Amygdala (tissue), 56 donors: ENCODE results near the gene MPO.

Source experiments
- DNase-seq, 56 donors: peaks; one replicate each; lab custom pipeline; 2025; lab: John Stamatoyannopoulos, UW

The MPO gene

DNA sequence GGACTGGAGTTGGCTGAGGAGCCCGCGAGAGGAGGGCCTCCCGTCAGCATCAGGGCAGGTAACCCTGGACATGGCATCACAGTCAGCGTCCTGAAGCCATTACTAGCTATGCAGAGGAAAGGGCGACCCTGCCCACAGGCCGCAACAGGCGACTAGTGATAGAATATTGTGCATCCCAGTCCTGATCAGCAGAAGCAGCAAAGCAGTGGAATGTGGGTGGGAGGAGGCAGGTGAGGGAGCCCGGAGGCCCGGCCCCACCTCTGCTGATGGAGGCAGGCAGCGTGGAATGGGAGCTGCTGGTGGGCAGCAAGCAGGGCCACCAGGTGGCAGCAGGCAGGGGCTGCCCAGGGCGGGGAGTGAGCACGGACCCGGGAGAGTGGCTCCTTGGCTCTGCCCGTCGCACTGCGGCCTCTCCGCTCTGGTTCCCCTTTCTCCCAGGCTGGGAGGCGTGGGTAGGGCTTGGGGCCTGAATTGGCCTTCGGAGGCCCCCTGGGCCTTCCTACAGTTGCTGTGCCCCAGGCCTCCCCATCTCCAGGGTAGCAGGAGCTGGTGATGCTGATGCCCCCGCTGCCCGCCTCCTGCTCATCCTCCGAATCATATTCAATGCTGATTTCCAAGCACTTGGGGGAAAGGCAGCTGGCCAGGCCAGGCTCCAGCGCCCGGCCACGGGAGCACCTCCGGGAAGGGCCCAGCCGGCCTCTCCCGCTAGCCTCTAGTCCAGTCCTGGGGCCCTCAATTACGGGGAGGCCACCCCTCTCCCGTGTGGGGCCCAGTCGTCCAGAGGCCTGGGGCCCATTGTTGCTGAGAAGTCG, 27.6 kb upstream of the MPO start:
- DNase-seq: no peak

DNA sequence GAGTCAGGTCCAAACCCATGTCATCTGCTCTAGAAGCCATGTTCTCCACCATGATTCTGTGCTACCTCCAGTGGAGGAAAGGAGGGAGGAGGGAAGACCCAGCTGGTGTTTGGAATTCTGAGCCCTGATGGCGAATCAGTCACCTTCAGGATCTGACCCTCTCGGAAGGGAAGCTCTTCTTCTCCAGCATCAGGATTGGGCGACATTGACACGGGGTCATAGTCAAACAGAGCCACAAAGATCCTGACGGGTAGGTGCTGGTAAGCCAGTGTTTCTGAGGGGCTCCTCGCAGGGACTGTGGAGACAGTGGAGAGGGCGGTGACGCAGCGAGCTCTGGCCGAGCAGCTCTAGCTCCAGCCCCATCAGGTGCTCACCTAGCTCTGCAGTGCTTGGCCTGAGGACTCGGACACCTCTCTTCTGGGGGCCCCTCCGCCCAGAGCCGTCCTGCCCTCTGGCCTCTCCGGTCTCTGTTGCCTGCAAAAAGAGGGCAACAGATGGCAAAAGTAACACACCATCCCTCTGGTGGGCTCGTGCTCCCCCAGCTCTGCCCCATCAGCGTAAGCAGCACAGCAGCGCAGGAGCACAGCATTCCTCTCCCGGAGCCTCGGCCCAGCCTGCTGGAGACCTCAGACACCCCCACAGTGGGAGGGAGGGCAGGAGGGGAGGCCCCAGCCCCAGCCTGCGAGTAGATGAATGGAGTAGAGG, 26.9 kb upstream of the MPO start:
- DNase-seq: no peak

DNA sequence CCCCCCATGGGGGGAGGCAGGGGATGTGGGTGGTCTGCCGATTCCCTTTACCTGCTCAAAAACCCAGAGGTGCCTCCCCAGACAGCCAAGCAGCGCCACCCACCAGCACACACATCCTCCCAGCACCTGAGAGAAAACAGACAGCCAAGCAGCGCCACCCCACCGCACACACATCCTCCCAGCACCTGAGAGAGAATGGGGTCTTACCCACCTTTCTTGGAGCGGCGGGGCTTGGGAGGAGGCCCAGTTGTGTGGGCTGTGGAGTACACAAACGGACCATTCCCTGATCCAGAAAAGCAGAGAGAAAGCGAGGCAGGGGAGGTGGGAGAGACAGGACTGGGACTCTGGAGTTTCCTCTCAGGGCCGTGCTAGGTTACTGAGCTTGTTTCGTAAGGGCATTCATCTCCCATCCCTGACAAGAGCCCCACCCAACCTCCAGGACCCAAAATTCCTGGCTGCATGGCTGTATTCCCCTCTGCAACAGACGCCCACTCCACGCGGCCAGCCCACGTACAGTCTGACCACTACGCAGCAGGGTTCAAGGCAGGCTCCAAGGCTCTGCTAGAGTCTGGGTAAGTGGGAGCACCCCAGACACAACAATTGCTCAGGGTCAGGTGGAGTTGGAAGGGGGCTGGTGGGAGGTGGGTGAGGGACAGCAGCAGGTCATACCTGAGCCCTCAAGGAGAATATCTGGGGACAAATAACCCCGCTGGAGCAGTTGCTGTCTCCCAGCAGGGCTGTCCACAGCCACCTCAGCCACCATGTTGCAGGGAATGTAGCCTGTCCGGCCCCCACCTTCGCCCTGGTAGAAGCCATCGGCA, 25.6 kb upstream of the MPO start:
- no peak for DNase-seq

DNA sequence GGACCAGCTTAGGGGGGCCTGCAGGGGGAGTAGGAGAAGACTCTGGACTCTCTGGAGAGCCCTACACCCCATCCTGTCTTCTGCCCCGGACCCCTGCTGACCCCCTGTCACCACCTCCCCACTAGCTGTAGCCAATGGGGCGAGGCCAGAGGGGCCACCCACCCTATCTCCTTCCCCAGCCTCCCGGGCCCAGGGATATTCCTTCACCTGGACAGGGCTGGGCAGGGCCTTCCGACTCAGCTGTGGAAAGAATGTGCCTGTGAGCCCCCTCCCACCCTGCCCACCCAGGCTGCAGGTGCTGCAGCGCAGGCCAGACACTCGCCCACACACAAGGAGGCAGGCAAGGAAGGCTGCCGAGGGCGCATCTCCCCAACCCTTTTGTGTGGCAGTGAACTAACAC, 24.9 kb upstream of the MPO start:
- no peak for DNase-seq

DNA sequence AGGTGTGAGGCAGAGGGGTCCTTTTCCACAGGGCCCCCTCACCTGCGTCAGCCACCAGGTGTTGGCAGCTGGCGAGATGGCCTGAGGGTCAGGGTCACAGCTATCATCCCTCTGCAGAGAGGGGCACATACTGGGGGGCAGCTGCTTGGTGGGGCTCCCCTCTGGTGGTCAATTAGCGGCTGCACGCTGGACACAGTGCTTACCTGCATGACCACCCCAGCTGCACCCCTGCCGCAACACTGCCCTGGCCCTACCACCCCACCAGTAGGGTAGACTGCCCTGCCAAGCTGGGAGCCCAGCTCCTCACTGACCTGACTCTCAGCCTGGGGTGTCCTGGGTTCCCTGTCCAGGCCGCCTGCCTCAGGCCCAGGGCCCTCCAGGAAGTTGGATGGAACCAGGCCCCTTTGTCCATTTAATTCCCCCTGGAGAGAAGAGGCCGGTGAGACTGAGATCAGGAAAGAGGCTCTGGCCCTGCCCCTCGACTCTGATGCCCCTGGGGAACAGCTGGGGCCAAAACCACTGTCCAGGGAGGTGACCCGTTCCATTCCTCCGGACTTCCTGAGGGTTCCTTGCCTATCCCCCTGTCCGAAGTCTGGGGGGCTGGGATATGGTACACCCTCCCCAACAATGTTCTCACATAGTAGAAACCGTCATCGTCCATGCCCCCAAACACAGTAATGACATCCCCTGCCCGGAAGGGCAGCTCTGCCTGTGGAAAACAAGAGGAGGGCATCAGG, 24.2 kb upstream of the MPO start:
- no peak for DNase-seq

DNA sequence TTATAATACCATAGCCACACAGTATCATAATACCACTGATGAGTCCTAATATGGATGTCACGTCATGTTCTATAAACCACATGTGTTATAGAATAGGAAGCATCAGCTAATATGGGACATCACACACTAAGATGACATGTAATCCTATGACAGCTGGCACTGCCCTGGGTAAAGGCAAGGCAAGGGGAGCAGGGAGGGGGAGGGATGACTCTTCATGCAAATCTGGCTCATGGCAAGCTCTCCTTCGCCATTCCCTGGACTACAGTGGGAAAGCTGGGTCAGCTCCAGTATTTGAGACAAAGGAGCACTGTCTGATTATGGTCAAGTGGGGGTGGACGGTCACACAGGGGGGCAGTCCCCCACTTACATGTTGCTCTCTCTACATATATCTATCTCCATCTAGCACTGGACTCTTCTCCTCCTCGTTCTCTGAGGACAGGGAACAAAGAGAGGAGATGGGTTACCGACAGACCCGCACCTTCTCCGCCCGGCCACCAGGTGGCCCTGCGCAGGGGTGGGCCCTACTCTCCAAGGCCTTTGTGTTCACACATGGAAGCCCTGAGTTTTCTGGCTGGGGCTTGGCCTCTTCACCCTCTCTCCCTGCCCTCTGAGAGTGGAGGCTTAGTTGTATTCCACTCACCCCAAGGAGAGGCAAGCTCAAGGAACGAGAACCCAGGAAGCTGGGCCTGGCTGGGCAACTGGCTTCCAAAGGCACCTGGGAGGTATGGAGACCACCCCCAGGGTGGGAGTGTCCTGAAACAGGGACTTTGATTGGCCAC, 23.4 kb upstream of the MPO start:
- DNase-seq: peak in 5 of 56 donors; percentile 28 to 48 (median 38)

DNA sequence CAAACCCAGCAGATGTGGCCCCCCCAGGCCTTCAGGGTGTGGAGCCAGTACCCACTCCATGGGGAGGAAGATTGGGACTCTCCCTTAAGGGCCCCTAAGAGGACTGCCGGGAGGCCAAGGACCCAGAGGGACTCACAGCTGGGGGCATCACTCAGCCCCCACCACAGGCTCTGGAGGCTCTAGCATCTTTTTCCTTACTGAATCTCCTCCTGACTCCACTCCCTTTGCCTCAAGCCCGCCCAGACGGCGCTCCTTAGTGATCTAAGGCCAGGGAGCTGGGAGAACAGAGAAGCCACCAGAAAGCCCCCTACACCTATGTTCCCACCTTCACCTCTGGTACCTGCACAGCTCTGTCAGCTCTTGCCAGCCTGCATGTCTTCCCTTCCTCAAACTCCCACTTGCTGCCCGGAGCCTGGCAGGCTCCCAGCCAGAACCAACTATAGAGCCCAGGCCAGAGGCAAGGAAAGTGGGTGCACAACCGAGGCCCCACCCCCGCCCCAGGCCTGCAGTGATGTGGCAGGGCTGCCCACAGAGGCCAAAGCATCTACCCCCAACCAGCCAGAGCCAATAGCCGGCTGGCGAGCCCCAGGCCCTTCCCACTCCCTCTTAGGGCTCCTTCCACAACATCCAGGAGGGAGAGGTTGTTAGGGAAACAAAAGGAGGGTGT, 22.3 kb upstream of the MPO start:
- DNase-seq: no peak

DNA sequence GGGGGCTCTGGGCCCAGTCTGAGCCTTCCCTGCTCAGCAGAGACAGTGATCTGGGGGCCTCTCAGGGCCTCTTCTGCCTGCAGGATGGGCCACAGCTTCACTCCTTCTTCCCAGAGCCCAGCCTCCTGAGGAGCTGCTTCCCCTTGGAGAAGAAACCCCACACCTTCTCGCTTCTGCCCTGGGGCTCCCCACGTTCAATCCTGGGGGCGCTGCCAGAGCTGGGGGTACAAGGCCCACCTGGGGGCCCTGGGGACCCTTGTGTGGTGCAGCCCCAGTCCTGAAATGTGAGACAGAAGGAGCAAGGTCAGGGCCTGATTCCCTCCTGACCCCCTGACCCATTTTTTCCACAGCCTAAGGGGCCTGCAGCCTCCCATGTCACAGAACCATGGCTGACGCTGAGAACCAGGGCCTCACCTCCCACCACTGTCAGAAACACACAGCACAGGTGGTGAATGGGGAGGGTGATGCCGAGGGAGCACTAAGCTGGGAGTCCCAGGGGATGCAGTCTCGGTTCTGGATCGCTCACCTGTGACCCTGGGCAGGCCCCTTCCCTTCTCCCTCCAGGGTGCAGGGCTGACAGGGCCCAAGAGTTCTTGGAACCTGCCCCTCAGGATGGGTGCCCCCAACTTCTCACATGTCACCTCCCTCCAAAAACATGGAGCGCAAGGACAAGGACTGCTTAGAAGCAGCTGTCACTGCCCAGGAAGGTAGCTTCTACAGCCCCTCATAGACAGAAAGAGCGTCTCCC, 21.6 kb upstream of the MPO start:
- no peak for DNase-seq

DNA sequence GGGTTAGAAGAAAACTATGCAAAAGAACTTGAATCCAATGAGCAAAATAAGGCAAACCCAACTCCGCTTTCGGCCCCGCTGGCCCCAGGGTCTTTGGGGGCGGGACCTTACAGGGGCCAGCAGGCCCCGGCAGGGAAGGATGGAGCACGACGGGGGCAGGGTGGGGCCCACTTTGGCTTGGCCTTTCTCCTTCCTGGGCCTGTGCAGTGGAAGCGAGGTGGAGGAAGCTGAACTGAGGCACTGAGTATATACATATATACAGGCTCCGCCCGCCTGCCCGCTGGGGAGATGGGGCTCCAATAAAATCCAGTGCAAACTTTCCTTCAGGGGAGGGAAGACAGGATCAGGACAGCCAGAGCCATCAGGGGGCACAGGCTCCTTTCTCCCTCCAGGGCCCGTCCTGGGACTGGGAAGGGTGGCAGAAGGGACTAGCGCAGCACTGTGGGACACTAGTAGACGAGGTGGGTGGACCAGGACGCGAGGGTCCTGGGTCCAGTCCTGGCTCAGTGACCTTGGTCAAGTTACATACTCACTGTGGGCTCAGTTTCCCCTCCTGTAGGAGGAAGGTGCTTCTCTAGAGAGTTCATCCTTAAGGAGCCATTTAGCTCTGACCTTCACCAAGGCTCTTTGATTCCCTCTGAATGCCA, 20.9 kb upstream of the MPO start:
- DNase-seq: no peak

DNA sequence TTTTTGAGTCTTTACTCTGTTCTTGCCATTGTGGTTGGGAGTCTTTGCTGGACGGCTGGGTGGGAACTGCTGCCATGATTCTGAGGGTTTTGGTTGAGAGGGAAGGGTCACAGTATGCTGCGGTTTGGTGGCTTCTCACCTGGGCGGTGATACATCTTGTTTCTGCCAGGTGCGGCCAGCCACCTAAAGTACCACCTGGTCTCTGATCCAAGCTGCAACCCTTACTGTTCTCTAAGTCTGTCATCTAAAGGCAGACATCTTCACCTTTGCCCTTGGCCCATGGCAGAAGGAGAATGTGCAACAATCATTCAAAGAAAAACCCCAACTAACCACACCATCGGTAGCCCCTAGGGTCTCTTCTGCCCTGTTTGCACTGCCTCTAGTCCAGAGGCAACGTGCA, 19.6 kb upstream of the MPO start:
- DNase-seq: no peak

DNA sequence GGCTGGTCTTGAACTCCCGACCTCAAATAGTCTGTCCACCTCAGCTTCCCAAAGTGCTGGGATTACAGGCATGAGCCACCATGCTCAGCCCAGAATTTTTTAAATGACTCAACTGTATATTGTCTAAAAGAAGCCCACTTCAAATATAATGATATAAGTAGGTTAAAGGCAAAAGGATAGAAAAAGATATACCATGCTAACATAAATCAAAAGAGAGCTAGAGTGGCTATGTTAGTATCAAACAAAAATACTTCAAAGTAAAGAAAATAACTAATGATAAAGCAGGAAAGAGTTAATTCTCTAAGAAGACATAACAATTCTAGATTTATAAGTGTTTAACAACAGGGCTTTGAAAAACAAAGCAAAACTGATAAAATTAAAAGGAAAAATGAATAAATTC, 13.3 kb upstream of the MPO start:
- DNase-seq: no peak

DNA sequence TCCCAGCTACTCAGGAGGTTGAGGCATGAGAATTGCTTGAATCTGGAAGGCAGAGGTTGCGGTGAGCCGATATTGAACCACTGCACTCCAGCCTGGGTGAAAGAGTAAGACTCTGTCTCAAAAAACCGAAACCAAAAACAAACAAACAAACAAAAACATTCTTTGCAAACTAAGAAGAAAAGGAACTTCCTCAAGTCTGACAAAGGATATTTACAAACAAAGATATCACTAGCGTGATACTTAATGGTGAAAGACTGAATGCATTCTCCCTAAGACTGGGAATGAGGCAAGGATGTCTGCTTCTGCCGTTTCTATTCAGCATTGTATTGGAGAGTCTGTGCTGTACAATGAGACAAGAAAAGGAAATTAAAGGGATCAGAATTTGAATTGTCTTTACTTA, 10.5 kb upstream of the MPO start:
- DNase-seq: no peak

DNA sequence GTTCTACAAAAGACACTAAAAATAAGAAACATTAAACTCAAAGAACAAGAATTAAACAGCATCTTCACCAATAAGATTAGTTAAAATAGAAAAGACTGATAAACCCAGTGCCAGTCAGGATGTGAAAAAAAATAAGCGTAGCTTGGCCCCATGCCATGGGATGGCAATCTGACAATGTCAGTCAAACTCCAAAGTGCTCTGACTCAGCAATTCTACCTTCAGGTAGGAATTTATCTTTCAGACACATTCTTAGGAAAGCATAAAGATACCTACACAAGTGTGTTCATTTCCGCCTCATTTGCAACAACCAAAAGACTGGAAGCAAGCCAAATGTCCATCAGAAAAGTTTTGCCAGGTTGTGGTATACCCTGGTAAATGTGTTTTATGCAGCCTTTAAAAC, 9.1 kb upstream of the MPO start:
- DNase-seq: no peak

DNA sequence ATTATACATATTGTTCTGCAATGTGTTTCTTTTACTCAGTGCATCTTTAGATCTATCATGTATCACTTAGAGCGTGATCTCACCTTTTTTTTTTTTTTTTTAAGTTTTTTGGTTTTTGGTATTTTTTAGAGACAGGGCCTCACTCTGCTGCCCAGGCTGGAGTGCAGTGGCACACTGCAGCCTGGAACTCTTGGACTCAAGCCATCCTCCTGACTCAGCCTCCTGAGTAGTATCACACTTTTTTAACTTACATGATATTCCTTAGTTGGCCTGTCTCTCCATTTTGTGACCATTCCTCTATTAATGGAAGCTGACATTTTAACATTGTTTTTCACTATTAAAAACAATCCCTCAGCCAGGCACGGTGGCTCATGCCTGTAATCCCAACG, 4.7 kb upstream of the MPO start:
- no peak for DNase-seq

DNA sequence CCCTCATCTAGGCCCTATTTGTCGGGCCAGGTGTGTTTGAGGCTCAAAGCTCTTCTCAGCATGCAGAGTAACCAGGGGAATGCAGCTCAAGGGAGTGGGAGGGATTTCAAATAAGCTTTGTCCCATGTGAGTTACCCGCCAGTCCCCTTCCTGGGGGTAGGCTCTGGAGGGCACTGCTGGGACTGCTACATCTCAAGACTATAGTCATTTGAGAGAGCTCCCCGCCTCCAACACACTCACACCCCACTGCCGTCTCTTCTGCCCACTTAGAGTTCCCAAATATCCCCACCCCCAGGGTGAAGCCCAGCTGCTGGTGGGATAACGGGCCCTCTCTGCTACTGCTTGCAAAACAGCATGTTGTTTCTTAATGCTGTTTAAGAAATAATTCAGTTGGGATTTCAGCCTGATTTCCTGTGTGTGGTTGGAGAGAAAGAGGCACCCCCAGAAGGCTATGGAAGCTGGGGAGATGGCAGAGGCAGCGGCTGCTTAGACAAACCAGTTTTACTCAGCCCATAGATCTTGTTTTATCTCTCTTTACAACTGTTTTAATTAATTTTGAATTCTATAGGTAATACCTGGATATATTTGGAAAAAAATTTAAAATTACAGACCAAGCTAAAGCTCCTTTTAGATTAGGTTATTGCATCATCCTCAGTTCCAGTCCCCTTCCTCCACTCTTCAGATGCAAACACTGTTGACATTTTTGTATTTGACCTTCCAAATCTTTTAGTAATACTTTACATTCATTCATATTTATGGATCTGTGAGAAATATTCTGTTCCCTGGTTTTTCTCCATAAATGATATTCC, 4.1 kb upstream of the MPO start:
- no peak for DNase-seq

DNA sequence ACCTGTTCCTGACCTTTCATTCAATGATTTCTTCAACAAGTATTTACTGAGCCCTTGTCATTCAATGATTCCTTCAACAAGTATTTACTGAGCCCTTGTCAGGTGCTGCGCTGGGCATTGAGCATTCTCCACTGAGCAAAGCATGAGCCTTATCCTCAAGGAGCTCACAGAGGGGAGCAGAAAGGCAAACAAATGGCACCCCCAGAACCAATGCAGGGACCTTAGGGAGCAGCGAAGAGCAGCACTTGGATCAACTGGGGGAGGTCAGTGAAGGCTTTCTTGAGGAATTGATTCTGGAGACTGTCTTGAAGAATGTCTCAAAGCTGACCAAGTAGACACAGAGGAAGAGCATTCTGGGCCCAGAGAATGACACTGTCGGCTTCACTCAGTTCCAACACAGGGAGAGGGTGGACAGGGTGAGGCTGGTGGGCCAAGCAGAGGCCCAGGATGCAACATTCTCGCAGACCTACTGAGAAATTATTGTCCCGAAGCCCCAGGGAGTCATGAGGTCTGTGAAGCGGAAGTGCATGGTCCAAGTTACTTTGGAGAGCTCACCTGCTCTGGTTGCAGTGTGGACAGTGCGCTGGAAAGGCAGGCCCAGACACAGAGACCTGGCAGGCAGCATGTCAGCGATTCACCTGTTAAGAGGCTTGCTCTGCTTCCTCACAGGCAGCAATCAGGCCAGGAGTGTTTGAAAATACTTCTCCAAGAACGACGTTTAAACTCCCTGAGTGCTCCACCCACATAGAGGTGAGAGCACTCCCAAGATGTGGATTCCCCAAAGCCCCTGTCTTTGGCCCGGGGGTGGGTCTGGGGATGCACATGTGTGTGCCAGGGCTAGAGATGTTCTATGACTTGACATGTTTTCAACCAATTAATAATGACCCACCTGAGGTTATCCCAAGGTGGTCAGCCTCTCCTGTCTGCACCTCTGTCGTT, 3.2 kb upstream of the MPO start:
- no peak for DNase-seq
